IPS DF 6.9 (cell line): ENCODE results near the gene DST.

ENCODE experiments used
- DNase-seq: peaks from one replicate; pipeline ENCODE4 v3.0.0-alpha.2; 2013; ENCODE audit warnings: low read depth, low spot score
- H3K27ac ChIP-seq: one replicate; pipeline ENCODE4 v1.5.1; 2013; ENCODE audit warnings: low read length, control low read depth
- H3K27me3 ChIP-seq: 2 replicates; pipeline ENCODE4 v1.6.1; 2013; ENCODE audit warnings: mild to moderate bottlenecking, low read length; ENCODE audit not compliant: control insufficient read depth, insufficient read depth
- H3K36me3 ChIP-seq: 2 replicates; pipeline ENCODE4 v1.6.1; 2013; ENCODE audit warnings: low read length; ENCODE audit not compliant: control insufficient read depth, insufficient read depth
- H3K4me1 ChIP-seq: 2 replicates; pipeline ENCODE4 v1.6.1; 2013; ENCODE audit warnings: low read length; ENCODE audit not compliant: control insufficient read depth, insufficient read depth
- H3K4me3 ChIP-seq: 2 replicates; pipeline ENCODE4 v1.5.1; 2013; ENCODE audit warnings: mild to moderate bottlenecking, low read length
- H3K9me3 ChIP-seq: 2 replicates; pipeline ENCODE4 v1.6.1; 2013; ENCODE audit warnings: low read length, inconsistent platforms; ENCODE audit not compliant: control insufficient read depth, insufficient read depth
- WGBS: extraction: QIAGEN DNeasy Blood & Tissue Kit; methylation state at CpG from one replicate; pipeline ENCODE4 v1.1.7; 2013; ENCODE audit warnings: mixed read lengths, missing lambda C conversion rate; ENCODE audit not compliant: insufficient read length, insufficient coverage; 5-methylcytosine and 5-hydroxymethylcytosine counted together

DST gene

DNA sequence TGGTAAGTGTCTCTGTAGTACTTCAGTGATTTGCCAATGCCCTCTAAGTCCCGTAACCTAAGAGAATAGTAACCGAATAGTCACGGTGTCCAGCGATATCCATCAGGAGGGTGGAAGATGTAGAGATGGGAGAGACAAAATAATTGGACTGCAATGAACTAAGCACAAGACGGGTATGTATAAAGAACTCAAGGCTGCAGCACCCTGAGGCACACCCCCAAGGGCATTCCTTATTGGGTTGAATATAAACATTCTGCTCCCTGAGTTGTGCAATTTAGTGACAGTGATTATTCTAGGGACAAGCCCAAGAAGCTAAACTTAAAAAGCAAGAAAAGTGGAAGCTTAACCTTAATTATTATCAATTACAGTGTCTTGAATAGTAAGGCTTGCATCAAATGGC, 14.6 kb downstream of the DST start:
- Histone ChIP-seq H3K27ac (no peak overlapping the region), H3K27me3 (no peaks in the 10 kb centered on the region), H3K4me1 (no peaks in the 10 kb centered on the region), H3K4me3 (no peak overlapping the region), H3K9me3 (no peaks in the 10 kb centered on the region), H3K36me3 (no peaks in the 10 kb centered on the region; the same call in 1 of the 2 replicates)
- no peak for DNase-seq
- no CpG with 5 or more reads among the region's 5 CpGs for WGBS

GRCh38 chr6:56625356-56625755, 17.3 kb downstream of the DST start:
- Histone ChIP-seq H3K36me3 (no peaks in the 10 kb centered on the region; the same call in 1 of the 2 replicates), H3K4me3 (no peak overlapping the region), H3K4me1 (no peaks in the 10 kb centered on the region), H3K27me3 (no peaks in the 10 kb centered on the region), H3K9me3 (no peaks in the 10 kb centered on the region), H3K27ac (no peak overlapping the region)
- DNase-seq, result no peak
- WGBS, result no CpG with 5 or more reads among the region's 6 CpGs

GRCh38 chr6:56624728-56625069, 18.0 kb downstream of the DST start:
- H3K27ac ChIP-seq, result no peak overlapping the region
- DNase-seq, result no peak
- no peaks in the 10 kb centered on the region for H3K27me3 ChIP-seq
- no peaks in the 10 kb centered on the region for H3K9me3 ChIP-seq
- H3K4me1 ChIP-seq, result no peaks in the 10 kb centered on the region
- no CpG with 5 or more reads among the region's 1 CpG for WGBS
- H3K4me3 ChIP-seq, result no peak overlapping the region
- H3K36me3 ChIP-seq, result no peaks in the 10 kb centered on the region; the same call in 1 of the 2 replicates

GRCh38 chr6:56624046-56624727, 18.5 kb downstream of the DST start:
- Histone ChIP-seq H3K27me3 (no peaks in the 10 kb centered on the region), H3K4me1 (no peaks in the 10 kb centered on the region), H3K27ac (no peak overlapping the region), H3K9me3 (no peaks in the 10 kb centered on the region), H3K36me3 (no peaks in the 10 kb centered on the region; the same call in 1 of the 2 replicates), H3K4me3 (no peak overlapping the region)
- no CpG with 5 or more reads among the region's 5 CpGs for WGBS
- no peak for DNase-seq

- Histone ChIP-seq H3K4me3 (no peak overlapping the region), H3K36me3 (no peaks in the 10 kb centered on the region; the same call in 1 of the 2 replicates), H3K27ac (no peak overlapping the region), H3K27me3 (no peaks in the 10 kb centered on the region), H3K9me3 (no peaks in the 10 kb centered on the region), H3K4me1 (no peaks in the 10 kb centered on the region)
- DNase-seq, result no peak
- no CpG with 5 or more reads among the region's 12 CpGs for WGBS
Observed at GRCh38 chr6:56620229-56620868, 22.3 kb downstream of the DST start.

- WGBS, result no CpG with 5 or more reads among the region's 3 CpGs
- no peak overlapping the region for H3K27ac ChIP-seq
- DNase-seq, result no peak
- H3K4me1 ChIP-seq, result no peaks in the 10 kb centered on the region
- H3K36me3 ChIP-seq, result no peaks in the 10 kb centered on the region; the same call in 1 of the 2 replicates
- H3K9me3 ChIP-seq, result no peaks in the 10 kb centered on the region
- H3K4me3 ChIP-seq, result no peak overlapping the region
- H3K27me3 ChIP-seq, result no peaks in the 10 kb centered on the region
Observed at GRCh38 chr6:56618050-56618449, 24.6 kb downstream of the DST start.

DNA sequence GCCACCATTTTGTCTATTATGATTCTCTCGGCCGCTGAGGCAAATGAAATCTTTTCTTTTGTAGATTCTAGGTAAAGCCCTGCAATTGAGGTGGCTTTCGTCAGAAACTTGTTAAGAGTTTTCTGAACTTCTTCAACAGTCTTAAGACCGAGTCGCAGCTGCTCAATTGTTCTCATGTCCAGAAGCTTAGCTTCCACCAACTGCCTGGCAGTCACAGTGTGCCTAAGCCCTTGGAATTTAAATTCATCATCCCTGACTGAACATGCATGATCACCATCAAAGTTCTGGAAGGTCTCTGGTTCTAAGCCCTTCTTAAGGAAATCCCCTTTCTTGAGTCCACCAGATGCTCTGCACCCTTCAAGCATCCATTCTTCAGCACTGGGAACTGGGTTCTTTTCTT, 25.7 kb downstream of the DST start:
- H3K4me1 ChIP-seq, result no peaks in the 10 kb centered on the region
- H3K9me3 ChIP-seq, result no peaks in the 10 kb centered on the region
- no peak overlapping the region for H3K4me3 ChIP-seq
- H3K27me3 ChIP-seq, result no peaks in the 10 kb centered on the region
- H3K27ac ChIP-seq, result no peak overlapping the region
- no peak for DNase-seq
- no peaks in the 10 kb centered on the region; the same call in 1 of the 2 replicates for H3K36me3 ChIP-seq
- no CpG with 5 or more reads among the region's 5 CpGs for WGBS

GRCh38 chr6:56613247-56613851, 29.3 kb downstream of the DST start:
- H3K9me3 ChIP-seq, result no peaks in the 10 kb centered on the region
- no peaks in the 10 kb centered on the region for H3K27me3 ChIP-seq
- no peak overlapping the region for H3K4me3 ChIP-seq
- WGBS, result no CpG with 5 or more reads among the region's 6 CpGs
- H3K36me3 ChIP-seq, result peaks cover 3% of the 10 kb centered on the region; the same call in 1 of the 2 replicates
- H3K27ac ChIP-seq, result no peak overlapping the region
- DNase-seq, result no peak
- no peaks in the 10 kb centered on the region for H3K4me1 ChIP-seq

DNA sequence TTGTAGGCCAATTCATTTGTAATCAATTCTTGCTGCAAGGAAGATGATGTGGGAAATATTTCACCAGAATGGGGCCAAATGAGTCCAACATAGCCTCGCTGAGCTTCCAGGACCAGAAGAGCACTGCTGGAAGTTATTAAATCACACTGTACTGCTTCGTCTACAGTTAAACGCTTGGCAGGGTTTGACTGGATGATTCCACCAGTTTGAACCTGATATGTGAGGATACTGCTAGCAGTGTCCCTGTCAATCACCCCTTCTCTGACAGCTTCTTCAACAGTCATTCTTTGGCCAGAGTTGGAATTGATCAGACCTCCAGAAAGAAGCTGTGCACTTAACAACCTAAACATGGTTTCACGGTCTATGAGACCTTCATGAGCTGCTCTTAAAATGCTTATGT, 34.4 kb downstream of the DST start:
- Histone ChIP-seq H3K27ac (no peak overlapping the region), H3K27me3 (no peaks in the 10 kb centered on the region), H3K36me3 (peaks cover 3% of the 10 kb centered on the region; the same call in 1 of the 2 replicates), H3K4me1 (no peaks in the 10 kb centered on the region), H3K9me3 (no peaks in the 10 kb centered on the region), H3K4me3 (no peak overlapping the region)
- no CpG with 5 or more reads among the region's 4 CpGs for WGBS
- DNase-seq, result no peak

GRCh38 chr6:56607111-56607752, 35.5 kb downstream of the DST start:
- WGBS, result no CpG with 5 or more reads among the region's 2 CpGs
- Histone ChIP-seq H3K36me3 (peaks cover 3% of the 10 kb centered on the region; the same call in 1 of the 2 replicates), H3K27ac (no peak overlapping the region)

More at GRCh38 chr6:56607111-56607752, 35.5 kb downstream of the DST start:
- Histone ChIP-seq H3K4me1 (no peaks in the 10 kb centered on the region), H3K4me3 (no peak overlapping the region), H3K9me3 (no peaks in the 10 kb centered on the region), H3K27me3 (no peaks in the 10 kb centered on the region)
- no peak for DNase-seq
